ENCODE measurements around the gene VPS13D.

The VPS13D gene

DNA sequence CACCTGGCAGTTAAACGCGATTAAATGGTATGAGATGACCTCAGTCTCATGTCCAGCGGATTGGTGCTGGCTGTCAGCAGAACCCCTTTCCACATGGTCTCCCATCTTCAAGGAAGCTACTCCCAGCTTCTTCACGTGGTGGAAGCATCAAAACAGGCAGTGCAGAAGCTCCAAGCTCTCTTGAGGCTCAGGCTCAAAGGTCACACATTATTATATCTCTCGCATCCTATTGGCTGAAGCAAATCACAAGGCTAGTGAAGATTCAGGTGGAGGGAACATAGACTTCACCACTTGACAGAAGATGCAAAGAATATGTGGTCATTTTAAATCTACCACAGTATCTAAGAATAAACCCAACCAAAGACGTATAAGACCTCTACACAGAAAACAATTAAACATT lies 181.9 kb downstream of the VPS13D start:
- DNase-seq (ENCODE audit: low read depth in 2 of 2), result no peak
- TF ChIP-seq, protein P1, sequence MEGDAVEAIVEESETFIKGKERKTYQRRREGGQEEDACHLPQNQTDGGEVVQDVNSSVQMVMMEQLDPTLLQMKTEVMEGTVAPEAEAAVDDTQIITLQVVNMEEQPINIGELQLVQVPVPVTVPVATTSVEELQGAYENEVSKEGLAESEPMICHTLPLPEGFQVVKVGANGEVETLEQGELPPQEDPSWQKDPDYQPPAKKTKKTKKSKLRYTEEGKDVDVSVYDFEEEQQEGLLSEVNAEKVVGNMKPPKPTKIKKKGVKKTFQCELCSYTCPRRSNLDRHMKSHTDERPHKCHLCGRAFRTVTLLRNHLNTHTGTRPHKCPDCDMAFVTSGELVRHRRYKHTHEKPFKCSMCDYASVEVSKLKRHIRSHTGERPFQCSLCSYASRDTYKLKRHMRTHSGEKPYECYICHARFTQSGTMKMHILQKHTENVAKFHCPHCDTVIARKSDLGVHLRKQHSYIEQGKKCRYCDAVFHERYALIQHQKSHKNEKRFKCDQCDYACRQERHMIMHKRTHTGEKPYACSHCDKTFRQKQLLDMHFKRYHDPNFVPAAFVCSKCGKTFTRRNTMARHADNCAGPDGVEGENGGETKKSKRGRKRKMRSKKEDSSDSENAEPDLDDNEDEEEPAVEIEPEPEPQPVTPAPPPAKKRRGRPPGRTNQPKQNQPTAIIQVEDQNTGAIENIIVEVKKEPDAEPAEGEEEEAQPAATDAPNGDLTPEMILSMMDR (IDR thresholded peaks at IDR 0.05; ENCODE audit: low read depth, low read length), result no peak
- no peak overlapping the region for H3K4me3 ChIP-seq (replicated peaks in 1 of 2; ENCODE audit: low read depth in 2 of 2, low read length in 2 of 2)

DNA sequence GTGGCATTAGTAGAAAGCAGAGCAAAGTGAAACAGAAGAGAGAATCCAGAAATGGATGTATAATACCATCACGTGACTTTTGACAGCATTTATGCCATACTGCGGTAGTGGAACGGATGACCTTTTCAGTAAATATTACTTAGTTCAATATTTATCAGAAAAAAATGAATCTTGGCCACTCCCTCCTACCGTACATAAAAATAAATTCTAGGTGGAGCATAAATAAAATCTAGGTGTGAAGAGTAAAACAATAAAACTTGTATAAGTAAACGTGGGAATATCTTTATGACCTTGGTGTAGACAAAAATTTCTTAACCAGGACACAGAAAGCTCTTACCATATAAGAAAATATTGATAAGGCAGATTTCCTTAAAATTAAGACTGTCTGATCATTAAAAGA lies 182.6 kb downstream of the VPS13D start:
- TF ChIP-seq, protein P1 (IDR thresholded peaks at IDR 0.05; ENCODE audit: low read depth, low read length), result no peak
- H3K4me3 ChIP-seq (replicated peaks in 1 of 2; ENCODE audit: low read depth in 2 of 2, low read length in 2 of 2), result no peak overlapping the region
- DNase-seq (ENCODE audit: low read depth in 2 of 2), result no peak

DNA sequence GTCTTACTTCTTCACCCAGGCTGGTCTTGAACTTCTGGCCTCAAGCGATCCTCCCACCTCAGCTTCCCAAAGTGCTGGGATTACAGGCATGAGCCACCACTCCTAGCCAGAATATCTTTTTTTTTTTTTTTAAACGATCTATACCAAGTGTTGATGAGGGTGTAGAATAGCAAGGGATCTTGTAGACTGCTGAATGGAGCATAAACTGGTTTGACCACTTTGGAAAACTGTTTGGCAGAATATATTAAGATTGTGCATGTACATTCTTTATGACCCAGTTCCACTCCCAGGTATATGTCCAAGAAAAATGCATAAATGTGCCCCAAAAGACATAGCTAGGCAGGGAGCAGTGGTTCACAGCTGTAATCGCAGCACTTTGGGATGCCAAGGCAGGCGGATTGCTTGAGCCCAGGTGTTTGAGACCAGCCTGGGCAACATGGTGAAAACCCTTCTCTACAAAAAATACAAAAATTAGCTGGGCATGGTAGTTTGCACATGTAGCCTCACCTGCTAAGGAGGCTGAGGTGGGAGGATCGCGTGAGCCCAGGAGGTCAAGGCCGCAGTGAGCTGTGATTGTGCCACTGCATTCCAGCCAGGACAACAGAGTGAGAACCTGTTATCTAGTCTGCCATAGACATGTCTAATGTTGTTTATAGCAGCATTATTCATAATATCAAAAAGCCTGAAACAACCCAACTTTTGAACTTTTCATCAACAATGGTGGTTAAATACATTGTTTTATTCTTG lies 184.0 kb downstream of the VPS13D start:
- no peak for DNase-seq (ENCODE audit: low read depth in 2 of 2)
- H3K4me3 ChIP-seq (replicated peaks in 1 of 2; ENCODE audit: low read depth in 2 of 2, low read length in 2 of 2), result no peak overlapping the region
- TF ChIP-seq, protein P1 (IDR thresholded peaks at IDR 0.05; ENCODE audit: low read depth, low read length), result no peak

DNA sequence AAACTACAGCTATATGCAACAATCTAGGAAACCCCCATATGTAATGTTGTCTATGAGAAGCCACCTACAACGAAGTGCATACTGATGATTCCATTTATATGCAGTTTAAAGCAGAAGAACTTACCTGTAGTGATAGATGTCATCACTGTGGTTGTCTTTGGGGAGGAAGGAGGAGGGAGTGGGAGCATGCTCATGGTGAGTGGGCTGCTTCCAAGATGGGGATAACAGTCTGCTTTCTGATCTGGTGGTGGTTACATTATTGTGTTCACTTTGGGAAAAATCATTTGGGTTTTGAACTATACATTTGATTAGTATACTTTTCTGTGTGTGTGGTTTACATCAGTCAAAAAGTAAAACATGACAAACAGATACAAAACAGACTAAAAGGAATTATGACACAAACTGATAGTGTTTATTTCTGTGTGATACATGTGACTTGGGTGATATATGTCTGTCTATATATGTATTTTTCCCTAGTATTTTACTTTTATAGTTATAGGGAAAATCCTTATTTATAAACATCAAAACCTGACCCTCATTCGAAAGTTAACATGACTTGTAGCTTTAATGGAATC lies 184.7 kb downstream of the VPS13D start:
- no peak for DNase-seq (ENCODE audit: low read depth in 2 of 2)
- TF ChIP-seq, protein P1 (IDR thresholded peaks at IDR 0.05; ENCODE audit: low read depth, low read length), result no peak
- H3K4me3 ChIP-seq (replicated peaks in 1 of 2; ENCODE audit: low read depth in 2 of 2, low read length in 2 of 2), result no peak overlapping the region

DNA sequence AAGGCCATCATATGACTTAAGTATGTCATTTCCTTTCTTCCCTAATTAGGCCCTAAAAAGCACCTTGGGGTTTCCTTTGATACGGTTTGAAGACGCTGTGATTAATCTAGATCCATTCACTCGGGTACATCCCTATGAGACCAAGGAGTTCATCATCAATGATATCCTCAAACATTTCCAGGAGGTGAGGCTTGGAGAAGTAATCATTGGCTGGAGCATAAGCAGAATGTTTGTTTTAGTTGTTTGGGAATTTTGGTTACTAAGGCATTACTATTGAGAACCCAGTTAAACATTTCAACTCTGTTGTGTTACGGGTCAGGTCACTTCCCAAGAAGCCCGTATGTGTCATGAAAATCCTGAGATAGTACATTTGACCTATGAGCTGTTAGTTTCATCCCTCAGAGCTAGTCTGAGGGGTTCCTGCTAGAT lies 185.2 kb downstream of the VPS13D start:
- TF ChIP-seq, protein P1 (IDR thresholded peaks at IDR 0.05; ENCODE audit: low read depth, low read length), result no peak
- peak; percentile 13 to 51 for DNase-seq (ENCODE audit: low read depth in 2 of 2)
- H3K4me3 ChIP-seq (replicated peaks in 1 of 2; ENCODE audit: low read depth in 2 of 2, low read length in 2 of 2), result no peak overlapping the region

DNA sequence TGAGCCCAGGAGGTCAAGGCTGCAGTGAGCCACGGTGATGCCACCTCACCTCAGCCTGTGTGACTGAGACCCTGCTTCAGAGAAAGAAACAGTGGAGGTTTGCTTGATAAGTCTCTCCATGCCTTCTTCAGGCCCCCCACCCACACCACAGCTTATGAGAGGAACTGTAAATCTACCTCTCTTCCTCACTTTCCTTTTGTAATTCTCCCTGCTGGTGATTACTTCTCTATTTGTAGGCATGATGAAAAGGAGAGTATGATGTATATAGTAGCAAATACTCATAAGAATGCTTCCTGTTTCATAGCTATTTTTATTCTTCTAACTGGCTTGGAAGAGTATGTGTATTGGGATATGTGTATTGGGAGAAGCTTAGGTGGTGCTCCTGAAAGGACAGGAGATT lies 186.3 kb downstream of the VPS13D start:
- TF ChIP-seq, protein P1 (IDR thresholded peaks at IDR 0.05; ENCODE audit: low read depth, low read length), result no peak
- no peak for DNase-seq (ENCODE audit: low read depth in 2 of 2)
- H3K4me3 ChIP-seq (replicated peaks in 1 of 2; ENCODE audit: low read depth in 2 of 2, low read length in 2 of 2), result no peak overlapping the region
